SK-N-SH (cell line): ENCODE measurements around the gene RIN3. TPM values are rescaled to one million over a fixed set of nuclear protein-coding genes. Genes with fewer than 3 reads are reported as not detected.
A peak's percentile ranks its signal among the peaks of the same experiment; 100 is the strongest.

ENCODE experiments used
- CTCF ChIA-PET: fragments of 300-600, 350-600 bp; formaldehyde crosslinking; extraction: SDS; loops from one replicate; lab custom pipeline; 2021; lab: Yijun Ruan, JAX
- POLR2A ChIA-PET: fragments of 350-600 bp; sonication (Branson Sonifier 250); formaldehyde crosslinking; extraction: SDS; loops from one replicate; lab custom pipeline; 2020; ENCODE audit warnings: antibody characterized with exemption, inconsistent platforms; lab: Yijun Ruan, JAX
- DNase-seq: peaks from one replicate; pipeline ENCODE4 v3.0.0; 2012
- H2AFZ ChIP-seq: fragments of 200-600 bp; sonication (generic); 2 replicates; pipeline ENCODE4 v1.8.1; 2016; ENCODE audit warnings: antibody characterized with exemption, mild to moderate bottlenecking, low read depth
- H3F3A ChIP-seq: fragments of 200-600 bp; sonication (generic); replicated peaks from 2 replicates; pipeline ENCODE3; 2016; ENCODE audit warnings: antibody characterized with exemption, mild to moderate bottlenecking; ENCODE audit not compliant: insufficient read depth
- H3K27ac ChIP-seq, 2 experiments: fragments of 200-500 bp in 1 of 2; fragments of 200-600 bp in 1 of 2; sonication (Bioruptor generic) in 1 of 2; sonication (generic), shearing (Covaris generic) in 1 of 2; 2 replicates each; pipeline versions ENCODE4 v1.5.1 to v1.6.1; 2014 to 2016; ENCODE audit warnings: low read depth in 2 of 2, inconsistent platforms in 1 of 2, low read length in 1 of 2, mild to moderate bottlenecking in 1 of 2, mixed read lengths in 1 of 2
- H3K27me3 ChIP-seq: fragments of 200-600 bp; sonication (generic), shearing (Covaris generic); 2 replicates; pipeline ENCODE4 v1.6.1; 2016; ENCODE audit warnings: mixed run types; ENCODE audit not compliant: insufficient read depth
- H3K36me3 ChIP-seq, 2 experiments: fragments of 200-500 bp in 1 of 2; fragments of 200-600 bp in 1 of 2; sonication (Bioruptor generic) in 1 of 2; sonication (generic) in 1 of 2; replicated peaks in 1 of 2; 2 replicates each; pipeline versions ENCODE3 to v1.5.1; 2014 to 2016; ENCODE audit warnings: low read length in 1 of 2, mild to moderate bottlenecking in 1 of 2; ENCODE audit not compliant: insufficient read depth in 2 of 2, control insufficient read depth in 1 of 2
- H3K4me1 ChIP-seq, 2 experiments: fragments of 200-500 bp in 1 of 2; fragments of 200-600 bp in 1 of 2; sonication (Bioruptor generic) in 1 of 2; sonication (generic), shearing (Covaris generic) in 1 of 2; 2 replicates each; pipeline versions ENCODE4 v1.5.1 to v1.6.1; 2014 to 2016; ENCODE audit warnings: low read depth in 1 of 2, low read length in 1 of 2, mixed run types in 1 of 2; ENCODE audit not compliant: insufficient read depth in 2 of 2, control insufficient read depth in 1 of 2
- H3K4me2 ChIP-seq: fragments of 200-600 bp; sonication (generic), shearing (Covaris generic); 2 replicates; pipeline ENCODE4 v1.6.1; 2017; ENCODE audit warnings: mixed run types
- H3K4me3 ChIP-seq, 2 experiments: fragments of 200-500 bp in 1 of 2; fragments of 200-600 bp in 1 of 2; sonication (Bioruptor generic) in 1 of 2; sonication (generic), shearing (Covaris generic) in 1 of 2; 2 replicates each; pipeline versions ENCODE4 v1.5.1 to v1.8.1; 2014 to 2016; ENCODE audit warnings: low read depth in 2 of 2, inconsistent platforms in 1 of 2, low read length in 1 of 2, mild to moderate bottlenecking in 1 of 2, mixed read lengths in 1 of 2, moderate library complexity in 1 of 2
- H3K79me2 ChIP-seq: fragments of 200-600 bp; sonication (generic); 2 replicates; pipeline ENCODE4 v1.8.1; 2017; ENCODE audit warnings: mild to moderate bottlenecking; ENCODE audit not compliant: insufficient read depth
- H3K9ac ChIP-seq: fragments of 200-600 bp; sonication (generic); 2 replicates; pipeline ENCODE4 v1.6.1; 2017; ENCODE audit warnings: mixed run types
- H3K9me2 ChIP-seq: fragments of 200-600 bp; sonication (generic); 2 replicates; pipeline ENCODE4 v1.6.1; 2017; ENCODE audit warnings: mixed run types
- H3K9me3 ChIP-seq: fragments of 200-600 bp; sonication (generic); 2 replicates; pipeline ENCODE4 v1.6.1; 2017; ENCODE audit warnings: mixed run types, mild to moderate bottlenecking, moderate library complexity
- H4K20me1 ChIP-seq: fragments of 200-600 bp; sonication (generic); 2 replicates; pipeline ENCODE4 v1.6.1; 2017; ENCODE audit warnings: mild to moderate bottlenecking, mixed run types; ENCODE audit not compliant: insufficient read depth
- CHD2 ChIP-seq: fragments of 150-350 bp; IDR thresholded peaks from 2 replicates; pipeline ENCODE4 v1.6.1; 2018; ENCODE audit warnings: low read length; ENCODE audit not compliant: partially characterized antibody
- EP300 ChIP-seq, 2 experiments: IDR thresholded peaks; 2 replicates each; pipeline versions ENCODE4 v1.4.0 to v1.6.1; 2012; ENCODE audit warnings: borderline replicate concordance in 1 of 2, low read depth in 1 of 2, low read length in 1 of 2
- EZH2phosphoT487 ChIP-seq: fragments of 200-600 bp; sonication (generic); IDR thresholded peaks from 2 replicates; pipeline ENCODE4 v1.6.1; 2017; ENCODE audit warnings: low read depth, mixed run types, mild to moderate bottlenecking, antibody characterized with exemption, moderate library complexity, borderline replicate concordance
- FOSL2 ChIP-seq: IDR thresholded peaks from 2 replicates; pipeline ENCODE4 v1.4.0; 2012; ENCODE audit warnings: low read depth, mild to moderate bottlenecking, moderate library complexity, borderline replicate concordance
- FOXJ3 ChIP-seq: sonication (generic); formaldehyde crosslinking; IDR thresholded peaks from 2 replicates; pipeline ENCODE4 v1.5.1; 2020; ENCODE audit warnings: mild to moderate bottlenecking, missing genetic modification reagents
- GABPA ChIP-seq: IDR thresholded peaks from 2 replicates; pipeline ENCODE4 v1.4.0; 2012; ENCODE audit warnings: low read depth, mild to moderate bottlenecking
- JUND ChIP-seq: IDR thresholded peaks from 2 replicates; pipeline ENCODE4 v1.4.0; 2012
- MEF2A ChIP-seq: IDR thresholded peaks from 2 replicates; pipeline ENCODE4 v1.4.0; 2012; ENCODE audit warnings: low read depth, borderline replicate concordance
- POLR2AphosphoS5 ChIP-seq: IDR thresholded peaks from 2 replicates; pipeline ENCODE4 v1.6.1; 2012; ENCODE audit warnings: low read depth, low read length
- RCOR1 ChIP-seq: fragments of 150-350 bp; IDR thresholded peaks from 2 replicates; pipeline ENCODE4 v1.6.1; 2017; ENCODE audit warnings: antibody characterized with exemption, low read length
- RXRA ChIP-seq: IDR thresholded peaks from 2 replicates; pipeline ENCODE4 v1.4.0; 2012; ENCODE audit warnings: low read depth, mild to moderate bottlenecking, borderline replicate concordance
- SMC3 ChIP-seq: IDR thresholded peaks from 2 replicates; pipeline ENCODE4 v1.6.1; 2012; ENCODE audit warnings: low read depth, low read length, improper control_type of control experiment
- TAF1 ChIP-seq: IDR thresholded peaks from 2 replicates; pipeline ENCODE4 v1.6.1; 2012; ENCODE audit warnings: low read depth, mild to moderate bottlenecking, low read length, moderate library complexity, borderline replicate concordance
- TCF12 ChIP-seq: IDR thresholded peaks from 2 replicates; pipeline ENCODE4 v1.4.0; 2012
- TEAD4 ChIP-seq: IDR thresholded peaks from 2 replicates; pipeline ENCODE4 v1.4.0; 2012; ENCODE audit warnings: mild to moderate bottlenecking, borderline replicate concordance; ENCODE audit not compliant: insufficient read depth
- YY1 ChIP-seq: IDR thresholded peaks from 2 replicates; pipeline ENCODE4 v1.4.0; 2012; ENCODE audit warnings: low read depth, mild to moderate bottlenecking
- WGBS: methylation state at CpG from one replicate; pipeline ENCODE4 v1.1.6; 2017; ENCODE audit warnings: low lambda C conversion rate; 5-methylcytosine and 5-hydroxymethylcytosine counted together
- polyA plus RNA-seq, 3 experiments: library from polyadenylated mRNA; depleted of rRNA; stranded (reverse); fragments of >200 nt; gene quantifications; 2 replicates each; pipeline ENCODE4 v1.2.3, GENCODE V29; 2012
- TF ChIP-seq, protein P1 (sequence below): IDR thresholded peaks from 2 replicates; pipeline ENCODE4 v1.6.1; 2012; ENCODE audit warnings: mild to moderate bottlenecking, low read depth, low read length, moderate library complexity
- TF ChIP-seq, protein P2 (sequence below): IDR thresholded peaks from 2 replicates; pipeline ENCODE4; 2012
- TF ChIP-seq, protein P3 (sequence below): IDR thresholded peaks from 2 replicates; pipeline ENCODE4 v1.4.0; 2012; ENCODE audit warnings: low read depth
- TF ChIP-seq, protein P4 (sequence below): fragments of 150-350 bp; IDR thresholded peaks from 2 replicates; pipeline ENCODE4 v1.6.1; 2017; ENCODE audit warnings: antibody characterized with exemption, low read length, low read depth, borderline replicate concordance

RIN3 gene, protein sequence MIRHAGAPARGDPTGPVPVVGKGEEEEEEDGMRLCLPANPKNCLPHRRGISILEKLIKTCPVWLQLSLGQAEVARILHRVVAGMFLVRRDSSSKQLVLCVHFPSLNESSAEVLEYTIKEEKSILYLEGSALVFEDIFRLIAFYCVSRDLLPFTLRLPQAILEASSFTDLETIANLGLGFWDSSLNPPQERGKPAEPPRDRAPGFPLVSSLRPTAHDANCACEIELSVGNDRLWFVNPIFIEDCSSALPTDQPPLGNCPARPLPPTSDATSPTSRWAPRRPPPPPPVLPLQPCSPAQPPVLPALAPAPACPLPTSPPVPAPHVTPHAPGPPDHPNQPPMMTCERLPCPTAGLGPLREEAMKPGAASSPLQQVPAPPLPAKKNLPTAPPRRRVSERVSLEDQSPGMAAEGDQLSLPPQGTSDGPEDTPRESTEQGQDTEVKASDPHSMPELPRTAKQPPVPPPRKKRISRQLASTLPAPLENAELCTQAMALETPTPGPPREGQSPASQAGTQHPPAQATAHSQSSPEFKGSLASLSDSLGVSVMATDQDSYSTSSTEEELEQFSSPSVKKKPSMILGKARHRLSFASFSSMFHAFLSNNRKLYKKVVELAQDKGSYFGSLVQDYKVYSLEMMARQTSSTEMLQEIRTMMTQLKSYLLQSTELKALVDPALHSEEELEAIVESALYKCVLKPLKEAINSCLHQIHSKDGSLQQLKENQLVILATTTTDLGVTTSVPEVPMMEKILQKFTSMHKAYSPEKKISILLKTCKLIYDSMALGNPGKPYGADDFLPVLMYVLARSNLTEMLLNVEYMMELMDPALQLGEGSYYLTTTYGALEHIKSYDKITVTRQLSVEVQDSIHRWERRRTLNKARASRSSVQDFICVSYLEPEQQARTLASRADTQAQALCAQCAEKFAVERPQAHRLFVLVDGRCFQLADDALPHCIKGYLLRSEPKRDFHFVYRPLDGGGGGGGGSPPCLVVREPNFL
- 5.8 and 12.4 TPM in 2 replicates for polyA plus RNA-seq (2012; rRNA removed)
- polyA plus RNA-seq (2012; cell fraction: cytosol; rRNA removed): 6.6 and 10.2 TPM in 2 replicates
- 14.2 and 18.0 TPM in 2 replicates for polyA plus RNA-seq (2012; cell fraction: nucleus; rRNA removed)

DNA sequence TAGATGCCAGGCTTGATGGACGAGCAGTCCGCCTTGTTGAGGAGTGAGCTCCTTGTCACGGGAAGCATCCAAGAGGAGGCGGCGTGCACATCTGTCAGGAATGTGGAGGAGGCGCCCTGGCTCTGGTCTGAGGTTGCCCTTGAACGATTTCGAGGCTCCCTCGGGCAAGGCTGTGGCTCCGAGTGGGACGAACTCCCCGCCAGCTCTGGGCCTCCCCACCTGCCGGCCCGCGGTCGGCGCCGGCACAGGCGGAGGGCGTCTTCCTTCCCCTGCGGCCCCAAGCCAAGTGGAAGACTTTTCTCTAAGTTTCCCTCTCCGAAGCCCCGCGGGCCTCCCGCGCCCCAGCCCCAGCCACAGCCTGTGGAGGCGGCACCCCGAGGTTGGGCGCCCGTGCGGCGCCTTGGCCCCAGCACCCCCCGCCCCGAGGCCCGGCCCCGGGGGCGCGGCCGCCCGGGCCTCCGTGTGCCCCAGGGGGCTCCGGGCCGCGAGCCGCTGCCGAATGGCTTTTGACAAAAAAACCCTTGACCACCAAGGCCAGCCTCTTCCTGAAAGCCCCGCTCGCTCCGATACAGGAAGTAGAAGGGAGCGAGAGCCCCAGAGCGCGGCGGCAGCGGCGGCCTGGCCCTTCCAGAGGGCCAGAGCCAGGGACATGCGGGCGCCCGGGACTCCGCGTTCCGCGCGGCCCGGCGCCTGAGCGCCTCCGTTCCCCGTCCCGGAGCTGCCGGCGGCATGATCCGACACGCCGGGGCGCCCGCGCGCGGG, at the start of gene RIN3:
Gene RIN3, plus strand, starts transcription at position 578 of the 762 bp plus-strand sequence. Its CDS starts 152 bp downstream, at position 730.
- Histone ChIP-seq H3K9ac (peak within 1 kb of the TSS; percentile 97), H3K4me1 (peaks cover 0 to 16% of the 10 kb centered on the region in 2 experiments; a peak in 3 of 4 replicates), H3K9me3 (no peaks in the 10 kb centered on the region), H3K79me2 (peaks cover 55% of the 10 kb centered on the region), H3K4me3 (peak within 1 kb of the TSS; percentile 60 to 80), H3K4me2 (peak within 1 kb of the TSS; percentile 100), H3K9me2 (no peaks in the 10 kb centered on the region), H3K36me3 (no peaks in the 10 kb centered on the region), H4K20me1 (0 out of 2 replicates have a peak, but pooled peaks cover 3% of the 10 kb centered on the region), H3K27me3 (no peaks in the 10 kb centered on the region), H3F3A (peaks cover 17% of the 10 kb centered on the region), H2AFZ (peak within 1 kb of the TSS; percentile 61; the same call in 1 of the 2 replicates), H3K27ac (peak within 1 kb of the TSS in 1 of 2 experiments; percentile 96; a peak in 2 of 4 replicates)
- ChIA-PET CTCF (no interaction called here), POLR2A (no interaction called here)
- peak; percentile 47 for DNase-seq
- 33% methylated on average over 19 of the region's 79 CpGs for WGBS
- no peak for TF ChIP-seq POLR2AphosphoS5
- peak; percentile 20; the same call in 1 of the 2 replicates for TF ChIP-seq GABPA
- TF ChIP-seq RXRA: no peak
- TF ChIP-seq MEF2A: no peak
- no peak for TF ChIP-seq EP300 (IDR thresholded peaks at IDR 0.05; ENCODE audit: borderline replicate concordance in 1 of 2, low read depth in 1 of 2, low read length in 1 of 2)
- TF ChIP-seq SMC3: no peak
- TF ChIP-seq JUND: no peak
- TF ChIP-seq TEAD4: no peak
- no peak for TF ChIP-seq RCOR1
- TF ChIP-seq, protein P1, sequence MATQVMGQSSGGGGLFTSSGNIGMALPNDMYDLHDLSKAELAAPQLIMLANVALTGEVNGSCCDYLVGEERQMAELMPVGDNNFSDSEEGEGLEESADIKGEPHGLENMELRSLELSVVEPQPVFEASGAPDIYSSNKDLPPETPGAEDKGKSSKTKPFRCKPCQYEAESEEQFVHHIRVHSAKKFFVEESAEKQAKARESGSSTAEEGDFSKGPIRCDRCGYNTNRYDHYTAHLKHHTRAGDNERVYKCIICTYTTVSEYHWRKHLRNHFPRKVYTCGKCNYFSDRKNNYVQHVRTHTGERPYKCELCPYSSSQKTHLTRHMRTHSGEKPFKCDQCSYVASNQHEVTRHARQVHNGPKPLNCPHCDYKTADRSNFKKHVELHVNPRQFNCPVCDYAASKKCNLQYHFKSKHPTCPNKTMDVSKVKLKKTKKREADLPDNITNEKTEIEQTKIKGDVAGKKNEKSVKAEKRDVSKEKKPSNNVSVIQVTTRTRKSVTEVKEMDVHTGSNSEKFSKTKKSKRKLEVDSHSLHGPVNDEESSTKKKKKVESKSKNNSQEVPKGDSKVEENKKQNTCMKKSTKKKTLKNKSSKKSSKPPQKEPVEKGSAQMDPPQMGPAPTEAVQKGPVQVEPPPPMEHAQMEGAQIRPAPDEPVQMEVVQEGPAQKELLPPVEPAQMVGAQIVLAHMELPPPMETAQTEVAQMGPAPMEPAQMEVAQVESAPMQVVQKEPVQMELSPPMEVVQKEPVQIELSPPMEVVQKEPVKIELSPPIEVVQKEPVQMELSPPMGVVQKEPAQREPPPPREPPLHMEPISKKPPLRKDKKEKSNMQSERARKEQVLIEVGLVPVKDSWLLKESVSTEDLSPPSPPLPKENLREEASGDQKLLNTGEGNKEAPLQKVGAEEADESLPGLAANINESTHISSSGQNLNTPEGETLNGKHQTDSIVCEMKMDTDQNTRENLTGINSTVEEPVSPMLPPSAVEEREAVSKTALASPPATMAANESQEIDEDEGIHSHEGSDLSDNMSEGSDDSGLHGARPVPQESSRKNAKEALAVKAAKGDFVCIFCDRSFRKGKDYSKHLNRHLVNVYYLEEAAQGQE: 0 out of 2 replicates have a peak, but pooled peaks have one; percentile 20
- TF ChIP-seq, protein P2, sequence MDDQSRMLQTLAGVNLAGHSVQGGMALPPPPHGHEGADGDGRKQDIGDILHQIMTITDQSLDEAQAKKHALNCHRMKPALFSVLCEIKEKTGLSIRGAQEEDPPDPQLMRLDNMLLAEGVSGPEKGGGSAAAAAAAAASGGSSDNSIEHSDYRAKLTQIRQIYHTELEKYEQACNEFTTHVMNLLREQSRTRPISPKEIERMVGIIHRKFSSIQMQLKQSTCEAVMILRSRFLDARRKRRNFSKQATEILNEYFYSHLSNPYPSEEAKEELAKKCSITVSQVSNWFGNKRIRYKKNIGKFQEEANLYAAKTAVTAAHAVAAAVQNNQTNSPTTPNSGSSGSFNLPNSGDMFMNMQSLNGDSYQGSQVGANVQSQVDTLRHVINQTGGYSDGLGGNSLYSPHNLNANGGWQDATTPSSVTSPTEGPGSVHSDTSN: peak; percentile 16; the same call in 1 of the 2 replicates
- TF ChIP-seq, protein P3, sequence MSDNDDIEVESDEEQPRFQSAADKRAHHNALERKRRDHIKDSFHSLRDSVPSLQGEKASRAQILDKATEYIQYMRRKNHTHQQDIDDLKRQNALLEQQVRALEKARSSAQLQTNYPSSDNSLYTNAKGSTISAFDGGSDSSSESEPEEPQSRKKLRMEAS: no peak; the same call in 1 of the 2 replicates
- TF ChIP-seq TAF1: 0 out of 2 replicates have a peak, but pooled peaks have one; percentile 36
- TF ChIP-seq, protein P4, sequence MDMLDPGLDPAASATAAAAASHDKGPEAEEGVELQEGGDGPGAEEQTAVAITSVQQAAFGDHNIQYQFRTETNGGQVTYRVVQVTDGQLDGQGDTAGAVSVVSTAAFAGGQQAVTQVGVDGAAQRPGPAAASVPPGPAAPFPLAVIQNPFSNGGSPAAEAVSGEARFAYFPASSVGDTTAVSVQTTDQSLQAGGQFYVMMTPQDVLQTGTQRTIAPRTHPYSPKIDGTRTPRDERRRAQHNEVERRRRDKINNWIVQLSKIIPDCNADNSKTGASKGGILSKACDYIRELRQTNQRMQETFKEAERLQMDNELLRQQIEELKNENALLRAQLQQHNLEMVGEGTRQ: no peak
- TF ChIP-seq FOSL2: no peak
- TF ChIP-seq CHD2: no peak
- no peak for TF ChIP-seq FOXJ3
- no peak for TF ChIP-seq YY1
- no peak for TF ChIP-seq TCF12
- TF ChIP-seq EZH2phosphoT487: no peak
